CD4-positive, alpha-beta T cell (primary cell): ENCODE results near the gene RWDD1. TPM values are rescaled to one million over a fixed set of nuclear protein-coding genes. Genes with fewer than 3 reads are reported as not detected.

Experiments
- ATAC-seq: fragments of 200-7000 bp; cut with Tn5 transposase; one replicate; pipeline ENCODE4 v1.10.0; 2022; ENCODE audit warnings: mild to moderate bottlenecking; ENCODE audit not compliant: poor library complexity
- CTCF ChIA-PET: fragments of 350-600 bp; sonication (Branson Sonifier 250); formaldehyde crosslinking; loops from one replicate; lab custom pipeline; 2021; ENCODE audit warnings: antibody characterized with exemption, inconsistent platforms; lab: Charles Lee
- POLR2A ChIA-PET: fragments of 350-600 bp; sonication (Branson Sonifier 250); formaldehyde crosslinking; loops from one replicate; lab custom pipeline; 2021; ENCODE audit warnings: antibody characterized with exemption, inconsistent platforms; lab: Charles Lee
- DNase-seq, 14 experiments: peaks; one replicate each; pipeline ENCODE4 v3.0.0-alpha.2; 2013 to 2020; ENCODE audit warnings: mixed read lengths in 2 of 14
- H3K27ac ChIP-seq, 2 donors: one replicate each; pipeline versions ENCODE4 v1.5.1 to v1.7.0; 2013; ENCODE audit warnings: low read length in 2 of 2, low read depth in 1 of 2, mild to moderate bottlenecking in 1 of 2
- H3K27me3 ChIP-seq, 2 experiments: 1 replicate in 1 of 2; 2 replicates in 1 of 2; pipeline versions ENCODE4 v1.6.1 to v1.7.0; 2013; ENCODE audit warnings: low read length in 2 of 2, control low read depth in 1 of 2, mild to moderate bottlenecking in 1 of 2, moderate library complexity in 1 of 2; ENCODE audit not compliant: insufficient read depth in 2 of 2, control insufficient read depth in 1 of 2
- H3K36me3 ChIP-seq: one replicate; pipeline ENCODE4 v1.6.1; 2013; ENCODE audit warnings: low read length, control low read depth; ENCODE audit not compliant: insufficient read depth
- H3K4me1 ChIP-seq: one replicate; pipeline ENCODE4 v1.6.1; 2013; ENCODE audit warnings: low read length, control low read depth; ENCODE audit not compliant: insufficient read depth
- H3K4me3 ChIP-seq: one replicate; pipeline ENCODE4 v1.5.1; 2013; ENCODE audit warnings: mild to moderate bottlenecking, low read length, moderate library complexity
- H3K9me3 ChIP-seq, 2 experiments: 1 replicate in 1 of 2; 2 replicates in 1 of 2; pipeline versions ENCODE4 v1.6.1 to v1.7.0; 2013; ENCODE audit warnings: low read length in 2 of 2, mild to moderate bottlenecking in 2 of 2, control low read depth in 1 of 2, moderate library complexity in 1 of 2; ENCODE audit not compliant: control insufficient read depth in 1 of 2, insufficient read depth in 1 of 2
- H3K27ac Mint-ChIP-seq: one replicate; pipeline ENCODE4 v1.8.0; 2020; ENCODE audit warnings: mixed read lengths
- H3K27me3 Mint-ChIP-seq: one replicate; pipeline ENCODE4 v1.8.0; 2021; ENCODE audit warnings: mixed read lengths
- H3K36me3 Mint-ChIP-seq: one replicate; pipeline ENCODE4 v1.8.0; 2021; ENCODE audit warnings: low read depth, mixed read lengths
- H3K4me1 Mint-ChIP-seq: one replicate; pipeline ENCODE4 v1.8.0; 2021; ENCODE audit warnings: low read depth, mixed read lengths
- H3K4me3 Mint-ChIP-seq: one replicate; pipeline ENCODE4 v1.8.0; 2020; ENCODE audit warnings: mild to moderate bottlenecking, mixed read lengths
- H3K9me3 Mint-ChIP-seq: one replicate; pipeline ENCODE4 v1.8.0; 2020; ENCODE audit warnings: mixed read lengths
- intact Hi-C, 2 experiments: fragments of 100-400 bp; cut with DNase I in 1 of 2; cut with micrococcal nuclease in 1 of 2; formaldehyde crosslinking; loops; one replicate each; pipeline versions ENCODE4 v1.15.1 to v1.9.0; 2023 to 2025; cut with DNase I, micrococcal nuclease
- total RNA-seq, 174 experiments: library from RNA in 2 of 174; stranded (reverse) in 2 of 174; gene quantifications; one replicate each; pipeline ENCODE4 v1.2.3 and lab custom pipeline; 2021 to 2026
- TF ChIP-seq, protein P1 (sequence below): fragments of 200-600 bp; IDR thresholded peaks from one replicate; pipeline ENCODE4 v1.8.0; 2022; ENCODE audit warnings: antibody characterized with exemption, mild to moderate bottlenecking

The RWDD1 gene
- total RNA-seq, 2 experiments from 2014 or later: 60.3 to 60.5 TPM

DNA sequence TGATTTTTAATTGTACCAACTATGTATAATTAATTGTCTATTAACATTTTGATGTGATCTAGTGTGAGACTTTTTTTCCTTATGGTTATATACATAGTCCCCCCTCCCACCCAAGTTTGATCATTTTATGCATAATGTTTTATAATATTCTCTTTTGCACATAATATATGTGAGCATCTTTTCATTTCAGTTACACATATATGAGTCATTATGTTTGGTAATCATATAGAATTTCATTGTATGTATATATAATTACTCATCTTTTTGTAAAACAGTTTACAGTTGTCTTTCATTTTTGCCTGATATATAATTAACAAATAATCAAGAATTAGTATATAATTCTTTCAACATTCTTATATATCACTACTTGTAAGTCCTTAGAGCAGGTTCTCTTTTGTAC, 15.0 kb downstream of the RWDD1 start:
- H3K9me3 Mint-ChIP-seq: no peaks in the 10 kb centered on the region
- Histone ChIP-seq H3K4me3 (no peak overlapping the region), H3K27ac (no peak overlapping the region), H3K27me3 (no peaks in the 10 kb centered on the region), H3K36me3 (peaks cover 73% of the 10 kb centered on the region), H3K4me1 (no peaks in the 10 kb centered on the region), H3K9me3 (no peaks in the 10 kb centered on the region)
- no peak overlapping the region for H3K4me3 Mint-ChIP-seq
- intact Hi-C loops: loop anchor here in 1 of 2 experiments (10.0 kb wide), 1 partner anchor 49 kb away; no protein-coding TSS in a partner anchor
- TF ChIP-seq, protein P1, sequence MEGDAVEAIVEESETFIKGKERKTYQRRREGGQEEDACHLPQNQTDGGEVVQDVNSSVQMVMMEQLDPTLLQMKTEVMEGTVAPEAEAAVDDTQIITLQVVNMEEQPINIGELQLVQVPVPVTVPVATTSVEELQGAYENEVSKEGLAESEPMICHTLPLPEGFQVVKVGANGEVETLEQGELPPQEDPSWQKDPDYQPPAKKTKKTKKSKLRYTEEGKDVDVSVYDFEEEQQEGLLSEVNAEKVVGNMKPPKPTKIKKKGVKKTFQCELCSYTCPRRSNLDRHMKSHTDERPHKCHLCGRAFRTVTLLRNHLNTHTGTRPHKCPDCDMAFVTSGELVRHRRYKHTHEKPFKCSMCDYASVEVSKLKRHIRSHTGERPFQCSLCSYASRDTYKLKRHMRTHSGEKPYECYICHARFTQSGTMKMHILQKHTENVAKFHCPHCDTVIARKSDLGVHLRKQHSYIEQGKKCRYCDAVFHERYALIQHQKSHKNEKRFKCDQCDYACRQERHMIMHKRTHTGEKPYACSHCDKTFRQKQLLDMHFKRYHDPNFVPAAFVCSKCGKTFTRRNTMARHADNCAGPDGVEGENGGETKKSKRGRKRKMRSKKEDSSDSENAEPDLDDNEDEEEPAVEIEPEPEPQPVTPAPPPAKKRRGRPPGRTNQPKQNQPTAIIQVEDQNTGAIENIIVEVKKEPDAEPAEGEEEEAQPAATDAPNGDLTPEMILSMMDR: no peak
- CTCF ChIA-PET: no interaction called here
- ATAC-seq (no peak), DNase-seq (no peak)
- POLR2A ChIA-PET: no interaction called here
- H3K4me1 Mint-ChIP-seq: peaks cover 8% of the 10 kb centered on the region
- no peaks in the 10 kb centered on the region for H3K27me3 Mint-ChIP-seq
- H3K27ac Mint-ChIP-seq: no peak overlapping the region
- H3K36me3 Mint-ChIP-seq: peaks cover 95% of the 10 kb centered on the region

DNA sequence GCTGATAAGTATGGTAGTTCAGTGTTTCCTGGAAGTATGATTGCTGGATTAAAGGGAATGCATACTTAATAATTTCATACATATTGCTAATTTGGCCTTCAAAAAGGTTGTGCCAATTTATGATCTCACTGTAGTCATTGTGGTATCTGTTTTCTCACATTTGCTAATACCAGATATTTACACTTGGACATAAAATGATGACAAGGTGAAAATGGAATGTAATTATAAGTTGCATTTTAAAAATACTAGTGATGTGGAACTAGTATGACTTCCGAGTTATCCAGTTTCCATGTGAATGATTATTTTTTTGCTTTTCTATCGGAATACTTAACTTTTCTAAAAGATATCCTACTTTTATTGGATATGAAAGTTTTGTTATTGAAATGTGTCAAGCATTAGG, 15.4 kb downstream of the RWDD1 start:
- no peaks in the 10 kb centered on the region for H3K27me3 Mint-ChIP-seq
- peaks cover 5% of the 10 kb centered on the region for H3K4me1 Mint-ChIP-seq
- ChIA-PET CTCF (no interaction called here), POLR2A (no interaction called here)
- TF ChIP-seq, protein P1: no peak
- peaks cover 74% of the 10 kb centered on the region for H3K36me3 ChIP-seq
- no peak overlapping the region for H3K27ac ChIP-seq
- H3K4me3 Mint-ChIP-seq: no peak overlapping the region
- H3K27ac Mint-ChIP-seq: no peak overlapping the region
- no peaks in the 10 kb centered on the region for H3K27me3 ChIP-seq
- peaks cover 95% of the 10 kb centered on the region for H3K36me3 Mint-ChIP-seq
- no peaks in the 10 kb centered on the region for H3K4me1 ChIP-seq
- intact Hi-C loops: loop anchor here in 1 of 2 experiments (10.0 kb wide), 1 partner anchor 48 kb away; no protein-coding TSS in a partner anchor
- no peak overlapping the region for H3K4me3 ChIP-seq
- ATAC-seq: no peak
- DNase-seq: no peak
- H3K9me3 ChIP-seq: no peaks in the 10 kb centered on the region
- no peaks in the 10 kb centered on the region for H3K9me3 Mint-ChIP-seq

DNA sequence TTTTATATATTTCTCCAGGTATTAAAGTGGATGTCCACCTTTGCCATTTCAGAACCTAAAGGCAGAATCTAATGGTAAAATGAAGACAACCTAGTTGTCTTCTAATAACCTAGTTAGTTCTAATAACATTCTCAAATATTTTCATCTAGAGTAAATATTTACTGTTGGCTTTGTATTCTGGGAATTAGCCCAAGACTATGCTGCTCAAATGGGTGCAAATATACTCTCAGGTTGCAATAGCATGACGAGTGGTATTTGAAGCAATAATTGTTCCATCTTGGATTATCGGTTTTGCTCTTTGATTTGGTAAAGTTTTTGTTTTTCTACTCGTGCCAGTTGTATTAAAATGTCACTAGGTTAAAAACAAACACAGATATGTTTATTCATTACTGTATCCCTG, 23.9 kb downstream of the RWDD1 start:
- DNase-seq (no peak), ATAC-seq (no peak)
- Histone ChIP-seq H3K4me1 (no peaks in the 10 kb centered on the region), H3K4me3 (no peak overlapping the region), H3K9me3 (no peaks in the 10 kb centered on the region), H3K36me3 (peaks cover 43% of the 10 kb centered on the region), H3K27ac (no peak overlapping the region), H3K27me3 (no peaks in the 10 kb centered on the region)
- TF ChIP-seq, protein P1: no peak
- Mint-ChIP-seq H3K9me3 (no peaks in the 10 kb centered on the region), H3K27ac (no peak overlapping the region), H3K4me3 (no peak overlapping the region), H3K4me1 (no peaks in the 10 kb centered on the region), H3K27me3 (no peaks in the 10 kb centered on the region), H3K36me3 (peaks cover 85% of the 10 kb centered on the region)
- POLR2A ChIA-PET: no interaction called here
- intact Hi-C loops: no loop called here
- CTCF ChIA-PET: no interaction called here
